ENCODE measurements around the gene CPSF2. TPM values are rescaled to one million over a fixed set of nuclear protein-coding genes. Genes with fewer than 3 reads are reported as not detected.

CPSF2 gene
- total and polyA plus RNA-seq, 2 of the 13 experiments (the other 11 are each of a cell fraction or from before 2014, with no cell fraction given): 14.3 to 67.9 TPM

DNA sequence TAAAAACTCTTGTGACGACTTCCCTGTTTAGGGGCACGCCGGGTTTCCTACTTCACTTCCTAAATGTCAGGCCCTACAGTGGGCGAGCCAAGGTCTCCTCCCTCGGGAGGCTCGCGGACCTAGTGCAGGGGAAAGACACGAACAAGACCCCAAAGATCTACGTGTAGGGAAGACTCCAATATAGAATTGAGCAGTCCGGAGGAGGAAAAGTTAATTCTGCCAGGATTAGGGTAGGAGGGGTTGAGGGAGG is 16.0 kb upstream of the CPSF2 start (continued):
- TF ChIP-seq, protein P1, sequence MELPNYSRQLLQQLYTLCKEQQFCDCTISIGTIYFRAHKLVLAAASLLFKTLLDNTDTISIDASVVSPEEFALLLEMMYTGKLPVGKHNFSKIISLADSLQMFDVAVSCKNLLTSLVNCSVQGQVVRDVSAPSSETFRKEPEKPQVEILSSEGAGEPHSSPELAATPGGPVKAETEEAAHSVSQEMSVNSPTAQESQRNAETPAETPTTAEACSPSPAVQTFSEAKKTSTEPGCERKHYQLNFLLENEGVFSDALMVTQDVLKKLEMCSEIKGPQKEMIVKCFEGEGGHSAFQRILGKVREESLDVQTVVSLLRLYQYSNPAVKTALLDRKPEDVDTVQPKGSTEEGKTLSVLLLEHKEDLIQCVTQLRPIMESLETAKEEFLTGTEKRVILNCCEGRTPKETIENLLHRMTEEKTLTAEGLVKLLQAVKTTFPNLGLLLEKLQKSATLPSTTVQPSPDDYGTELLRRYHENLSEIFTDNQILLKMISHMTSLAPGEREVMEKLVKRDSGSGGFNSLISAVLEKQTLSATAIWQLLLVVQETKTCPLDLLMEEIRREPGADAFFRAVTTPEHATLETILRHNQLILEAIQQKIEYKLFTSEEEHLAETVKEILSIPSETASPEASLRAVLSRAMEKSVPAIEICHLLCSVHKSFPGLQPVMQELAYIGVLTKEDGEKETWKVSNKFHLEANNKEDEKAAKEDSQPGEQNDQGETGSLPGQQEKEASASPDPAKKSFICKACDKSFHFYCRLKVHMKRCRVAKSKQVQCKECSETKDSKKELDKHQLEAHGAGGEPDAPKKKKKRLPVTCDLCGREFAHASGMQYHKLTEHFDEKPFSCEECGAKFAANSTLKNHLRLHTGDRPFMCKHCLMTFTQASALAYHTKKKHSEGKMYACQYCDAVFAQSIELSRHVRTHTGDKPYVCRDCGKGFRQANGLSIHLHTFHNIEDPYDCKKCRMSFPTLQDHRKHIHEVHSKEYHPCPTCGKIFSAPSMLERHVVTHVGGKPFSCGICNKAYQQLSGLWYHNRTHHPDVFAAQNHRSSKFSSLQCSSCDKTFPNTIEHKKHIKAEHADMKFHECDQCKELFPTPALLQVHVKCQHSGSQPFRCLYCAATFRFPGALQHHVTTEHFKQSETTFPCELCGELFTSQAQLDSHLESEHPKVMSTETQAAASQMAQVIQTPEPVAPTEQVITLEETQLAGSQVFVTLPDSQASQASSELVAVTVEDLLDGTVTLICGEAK (IDR thresholded peaks at IDR 0.05): no peak
- TF ChIP-seq, protein P1 (CRISPR knock-in tag; IDR thresholded peaks at IDR 0.05): 0 out of 2 replicates have a peak, but pooled peaks have one; percentile 34
- TF ChIP-seq HIVEP1 (CRISPR knock-in tag; IDR thresholded peaks at IDR 0.05) (0 out of 2 replicates have a peak, but pooled peaks have one; percentile 20), TEAD3 (CRISPR knock-in tag; optimal IDR thresholded peaks at IDR 0.05; ENCODE audit: borderline replicate concordance) (no peak), SP2 (CRISPR knock-in tag; IDR thresholded peaks at IDR 0.05) (no peak), RFXAP (CRISPR knock-in tag; IDR thresholded peaks at IDR 0.05; ENCODE audit: borderline replicate concordance) (0 out of 2 replicates have a peak, but pooled peaks have one; percentile 6), HOXA5 (CRISPR knock-in tag; IDR thresholded peaks at IDR 0.05) (0 out of 2 replicates have a peak, but pooled peaks have one; percentile 38)
- TF ChIP-seq, protein P2, sequence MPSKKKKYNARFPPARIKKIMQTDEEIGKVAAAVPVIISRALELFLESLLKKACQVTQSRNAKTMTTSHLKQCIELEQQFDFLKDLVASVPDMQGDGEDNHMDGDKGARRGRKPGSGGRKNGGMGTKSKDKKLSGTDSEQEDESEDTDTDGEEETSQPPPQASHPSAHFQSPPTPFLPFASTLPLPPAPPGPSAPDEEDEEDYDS (CRISPR knock-in tag; IDR thresholded peaks at IDR 0.05): 0 out of 2 replicates have a peak, but pooled peaks have one; percentile 3
- TF ChIP-seq, protein P3, sequence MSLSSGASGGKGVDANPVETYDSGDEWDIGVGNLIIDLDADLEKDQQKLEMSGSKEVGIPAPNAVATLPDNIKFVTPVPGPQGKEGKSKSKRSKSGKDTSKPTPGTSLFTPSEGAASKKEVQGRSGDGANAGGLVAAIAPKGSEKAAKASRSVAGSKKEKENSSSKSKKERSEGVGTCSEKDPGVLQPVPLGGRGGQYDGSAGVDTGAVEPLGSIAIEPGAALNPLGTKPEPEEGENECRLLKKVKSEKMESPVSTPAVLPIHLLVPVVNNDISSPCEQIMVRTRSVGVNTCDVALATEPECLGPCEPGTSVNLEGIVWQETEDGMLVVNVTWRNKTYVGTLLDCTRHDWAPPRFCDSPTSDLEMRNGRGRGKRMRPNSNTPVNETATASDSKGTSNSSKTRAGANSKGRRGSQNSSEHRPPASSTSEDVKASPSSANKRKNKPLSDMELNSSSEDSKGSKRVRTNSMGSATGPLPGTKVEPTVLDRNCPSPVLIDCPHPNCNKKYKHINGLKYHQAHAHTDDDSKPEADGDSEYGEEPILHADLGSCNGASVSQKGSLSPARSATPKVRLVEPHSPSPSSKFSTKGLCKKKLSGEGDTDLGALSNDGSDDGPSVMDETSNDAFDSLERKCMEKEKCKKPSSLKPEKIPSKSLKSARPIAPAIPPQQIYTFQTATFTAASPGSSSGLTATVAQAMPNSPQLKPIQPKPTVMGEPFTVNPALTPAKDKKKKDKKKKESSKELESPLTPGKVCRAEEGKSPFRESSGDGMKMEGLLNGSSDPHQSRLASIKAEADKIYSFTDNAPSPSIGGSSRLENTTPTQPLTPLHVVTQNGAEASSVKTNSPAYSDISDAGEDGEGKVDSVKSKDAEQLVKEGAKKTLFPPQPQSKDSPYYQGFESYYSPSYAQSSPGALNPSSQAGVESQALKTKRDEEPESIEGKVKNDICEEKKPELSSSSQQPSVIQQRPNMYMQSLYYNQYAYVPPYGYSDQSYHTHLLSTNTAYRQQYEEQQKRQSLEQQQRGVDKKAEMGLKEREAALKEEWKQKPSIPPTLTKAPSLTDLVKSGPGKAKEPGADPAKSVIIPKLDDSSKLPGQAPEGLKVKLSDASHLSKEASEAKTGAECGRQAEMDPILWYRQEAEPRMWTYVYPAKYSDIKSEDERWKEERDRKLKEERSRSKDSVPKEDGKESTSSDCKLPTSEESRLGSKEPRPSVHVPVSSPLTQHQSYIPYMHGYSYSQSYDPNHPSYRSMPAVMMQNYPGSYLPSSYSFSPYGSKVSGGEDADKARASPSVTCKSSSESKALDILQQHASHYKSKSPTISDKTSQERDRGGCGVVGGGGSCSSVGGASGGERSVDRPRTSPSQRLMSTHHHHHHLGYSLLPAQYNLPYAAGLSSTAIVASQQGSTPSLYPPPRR (CRISPR knock-in tag; IDR thresholded peaks at IDR 0.05; ENCODE audit: borderline replicate concordance): no peak
- TF ChIP-seq, protein P4, sequence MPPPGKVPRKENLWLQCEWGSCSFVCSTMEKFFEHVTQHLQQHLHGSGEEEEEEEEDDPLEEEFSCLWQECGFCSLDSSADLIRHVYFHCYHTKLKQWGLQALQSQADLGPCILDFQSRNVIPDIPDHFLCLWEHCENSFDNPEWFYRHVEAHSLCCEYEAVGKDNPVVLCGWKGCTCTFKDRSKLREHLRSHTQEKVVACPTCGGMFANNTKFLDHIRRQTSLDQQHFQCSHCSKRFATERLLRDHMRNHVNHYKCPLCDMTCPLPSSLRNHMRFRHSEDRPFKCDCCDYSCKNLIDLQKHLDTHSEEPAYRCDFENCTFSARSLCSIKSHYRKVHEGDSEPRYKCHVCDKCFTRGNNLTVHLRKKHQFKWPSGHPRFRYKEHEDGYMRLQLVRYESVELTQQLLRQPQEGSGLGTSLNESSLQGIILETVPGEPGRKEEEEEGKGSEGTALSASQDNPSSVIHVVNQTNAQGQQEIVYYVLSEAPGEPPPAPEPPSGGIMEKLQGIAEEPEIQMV (CRISPR knock-in tag; IDR thresholded peaks at IDR 0.05; ENCODE audit: low read depth): 0 out of 2 replicates have a peak, but pooled peaks have one; percentile 40
- TF ChIP-seq, protein P5, sequence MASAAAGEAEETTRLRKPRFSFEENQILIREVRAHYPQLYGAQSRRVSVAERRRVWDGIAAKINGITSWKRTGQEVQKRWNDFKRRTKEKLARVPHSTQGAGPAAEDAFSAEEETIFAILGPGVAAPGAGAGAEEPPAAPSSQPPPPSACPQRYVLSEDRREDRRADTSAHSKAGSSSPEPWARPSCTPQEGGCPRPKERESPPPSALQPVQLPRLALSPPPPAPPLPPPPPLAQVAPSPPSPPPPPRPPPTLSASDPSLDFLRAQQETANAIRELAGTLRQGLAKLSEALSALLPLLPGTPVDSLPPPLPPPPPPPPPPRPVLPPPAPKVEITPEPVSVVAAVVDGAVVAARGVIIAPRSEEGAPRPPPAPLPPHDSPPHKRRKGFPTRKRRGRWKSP (CRISPR knock-in tag; IDR thresholded peaks at IDR 0.05): 0 out of 2 replicates have a peak, but pooled peaks have one; percentile 23
